HEK293 (cell line): ENCODE measurements around the gene HMSD.
A peak's percentile ranks its signal among the peaks of the same experiment; 100 is the strongest.

ENCODE experiments used
- CTCF ChIA-PET: fragments of 350-600 bp; formaldehyde crosslinking; extraction: SDS; loops from one replicate; lab custom pipeline; 2021; ENCODE audit warnings: antibody characterized with exemption; lab: Yijun Ruan, JAX
- POLR2A ChIA-PET: fragments of 300-600 bp; formaldehyde crosslinking; extraction: SDS; loops from one replicate; lab custom pipeline; 2020; ENCODE audit warnings: antibody characterized with exemption, inconsistent platforms; lab: Yijun Ruan, JAX
- H3K27ac ChIP-seq: fragments of 200-500 bp; sonication (Bioruptor generic); 2 replicates; pipeline ENCODE4 v1.5.1; 2014; ENCODE audit warnings: low read depth, low read length, control low read depth, inconsistent platforms; ENCODE audit errors: extremely low read depth
- H3K36me3 ChIP-seq, 2 experiments: fragments of 200-500 bp in 1 of 2; sonication (Bioruptor generic) in 1 of 2; 1 replicate in 1 of 2; 2 replicates in 1 of 2; pipeline ENCODE4 v1.5.1; 2014 to 2017; ENCODE audit warnings: inconsistent platforms in 2 of 2, low read length in 2 of 2; ENCODE audit not compliant: control insufficient read depth in 2 of 2, insufficient read depth in 1 of 2
- H3K4me1 ChIP-seq: fragments of 200-500 bp; sonication (Bioruptor generic); 2 replicates; pipeline ENCODE4 v1.5.1; 2014; ENCODE audit warnings: mild to moderate bottlenecking, low read length, inconsistent platforms; ENCODE audit not compliant: control insufficient read depth, insufficient read depth
- H3K4me3 ChIP-seq: 2 replicates; pipeline ENCODE4 v1.5.1; 2011; ENCODE audit warnings: low read depth, mild to moderate bottlenecking, control low read depth, low read length, moderate library complexity
- H3K9me3 ChIP-seq: fragments of 200-500 bp; sonication (Bioruptor generic); 2 replicates; pipeline ENCODE4 v1.5.1; 2014; ENCODE audit warnings: low read depth, low read length, inconsistent platforms; ENCODE audit not compliant: control insufficient read depth, insufficient read depth
- CTCF ChIP-seq: fragments of 450-650 bp; formaldehyde crosslinking; IDR thresholded peaks from 2 replicates; pipeline ENCODE4 v1.5.1; 2016; ENCODE audit warnings: missing biosample characterization, missing genetic modification characterization
- GLI4 ChIP-seq: fragments of 450-650 bp; formaldehyde crosslinking; IDR thresholded peaks from 2 replicates; pipeline ENCODE4 v1.5.1; 2016; ENCODE audit warnings: missing biosample characterization, missing genetic modification characterization
- GLIS2 ChIP-seq: fragments of 450-650 bp; formaldehyde crosslinking; IDR thresholded peaks from 2 replicates; pipeline ENCODE4 v1.5.1; 2016; ENCODE audit warnings: missing biosample characterization, missing genetic modification characterization
- PRDM10 ChIP-seq: fragments of 450-650 bp; formaldehyde crosslinking; IDR thresholded peaks from 2 replicates; pipeline ENCODE4 v1.5.1; 2016; ENCODE audit warnings: missing biosample characterization, missing genetic modification characterization
- SALL2 ChIP-seq: fragments of 450-650 bp; formaldehyde crosslinking; IDR thresholded peaks from 2 replicates; pipeline ENCODE4 v1.5.0; 2017; ENCODE audit warnings: missing biosample characterization, mild to moderate bottlenecking, missing genetic modification characterization, borderline replicate concordance
- SCRT2 ChIP-seq: fragments of 450-650 bp; formaldehyde crosslinking; IDR thresholded peaks from 2 replicates; pipeline ENCODE4 v1.5.1; 2016; ENCODE audit warnings: missing biosample characterization, missing genetic modification characterization
- SP7 ChIP-seq: fragments of 450-650 bp; formaldehyde crosslinking; IDR thresholded peaks from 2 replicates; pipeline ENCODE4 v1.5.1; 2016; ENCODE audit warnings: missing biosample characterization, missing genetic modification characterization
- YY1 ChIP-seq: fragments of 450-650 bp; formaldehyde crosslinking; IDR thresholded peaks from 2 replicates; pipeline ENCODE4 v1.5.1; 2018; ENCODE audit warnings: missing biosample characterization, missing genetic modification characterization
- ZBTB11 ChIP-seq: fragments of 450-650 bp; formaldehyde crosslinking; conservative IDR thresholded peaks from 2 replicates; pipeline ENCODE4 v1.5.1; 2016; ENCODE audit warnings: low read depth, missing biosample characterization, missing genetic modification characterization
- ZNF114 ChIP-seq: fragments of 450-650 bp; formaldehyde crosslinking; IDR thresholded peaks from 2 replicates; pipeline ENCODE4 v1.5.0; 2017; ENCODE audit warnings: missing biosample characterization, missing genetic modification characterization
- ZNF23 ChIP-seq: fragments of 450-650 bp; formaldehyde crosslinking; IDR thresholded peaks from 2 replicates; pipeline ENCODE4 v1.5.1; 2016; ENCODE audit warnings: missing biosample characterization, missing genetic modification characterization, borderline replicate concordance
- ZNF280C ChIP-seq: fragments of 450-650 bp; formaldehyde crosslinking; IDR thresholded peaks from 2 replicates; pipeline ENCODE4 v1.5.1; 2016; ENCODE audit warnings: missing biosample characterization, missing genetic modification characterization
- ZNF324 ChIP-seq: fragments of 450-650 bp; formaldehyde crosslinking; IDR thresholded peaks from 2 replicates; pipeline ENCODE4 v1.5.1; 2016; ENCODE audit warnings: missing biosample characterization, missing genetic modification characterization
- ZNF391 ChIP-seq: fragments of 450-650 bp; formaldehyde crosslinking; IDR thresholded peaks from 2 replicates; pipeline ENCODE4 v1.5.1; 2016; ENCODE audit warnings: low read depth, missing biosample characterization, missing genetic modification characterization, borderline replicate concordance
- ZNF404 ChIP-seq: fragments of 450-650 bp; formaldehyde crosslinking; IDR thresholded peaks from 2 replicates; pipeline ENCODE4 v1.5.1; 2017; ENCODE audit warnings: missing biosample characterization, missing genetic modification characterization
- ZNF416 ChIP-seq: fragments of 450-650 bp; formaldehyde crosslinking; IDR thresholded peaks from 2 replicates; pipeline ENCODE4 v1.5.1; 2016; ENCODE audit warnings: missing biosample characterization, missing genetic modification characterization
- ZNF561 ChIP-seq: fragments of 450-650 bp; IDR thresholded peaks from 2 replicates; pipeline ENCODE4 v1.5.1; 2018; ENCODE audit warnings: missing biosample characterization, missing genetic modification characterization, borderline replicate concordance
- ZNF596 ChIP-seq: fragments of 450-650 bp; IDR thresholded peaks from 2 replicates; pipeline ENCODE4 v1.5.0; 2018; ENCODE audit warnings: missing biosample characterization, mild to moderate bottlenecking, missing genetic modification characterization, moderate library complexity
- ZNF623 ChIP-seq: fragments of 450-650 bp; formaldehyde crosslinking; IDR thresholded peaks from 2 replicates; pipeline ENCODE4 v1.5.1; 2016; ENCODE audit warnings: missing biosample characterization, missing genetic modification characterization
- ZNF654 ChIP-seq: fragments of 450-650 bp; formaldehyde crosslinking; IDR thresholded peaks from 2 replicates; pipeline ENCODE4 v1.5.1; 2016; ENCODE audit warnings: low read depth, missing biosample characterization, missing genetic modification characterization
- ZNF768 ChIP-seq: fragments of 450-650 bp; formaldehyde crosslinking; IDR thresholded peaks from 2 replicates; pipeline ENCODE4 v1.5.1; 2018; ENCODE audit warnings: missing biosample characterization, mild to moderate bottlenecking, missing genetic modification characterization
- ZXDB ChIP-seq: fragments of 450-650 bp; formaldehyde crosslinking; IDR thresholded peaks from 2 replicates; pipeline ENCODE4 v1.5.1; 2016; ENCODE audit warnings: missing biosample characterization, missing genetic modification characterization

Gene HMSD

GRCh38 chr18:63930773-63931354 lies 18.2 kb upstream of the HMSD start:
- ChIA-PET POLR2A (no interaction called here), CTCF (interaction anchor here (0.5 to 1.0 kb wide), 3 partner anchors 20 to 914 kb away, joined by 3 to 7 read pairs (median 5); no protein-coding TSS in a partner anchor)
- Histone ChIP-seq H3K9me3 (no peaks in the 10 kb centered on the region), H3K4me3 (no peak overlapping the region), H3K36me3 (no peaks in the 10 kb centered on the region), H3K4me1 (no peaks in the 10 kb centered on the region), H3K27ac (no peak overlapping the region)
- TF ChIP-seq ZNF404 (tag by site-specific recombination), result no peak
- no peak for TF ChIP-seq SALL2
- no peak for TF ChIP-seq SCRT2 (tag by site-specific recombination)
- no peak for TF ChIP-seq ZNF114 (tag by site-specific recombination)
- TF ChIP-seq YY1 (tag by site-specific recombination), result no peak
- TF ChIP-seq ZNF623 (tag by site-specific recombination), result no peak
- TF ChIP-seq ZNF391, result no peak
- TF ChIP-seq ZNF280C, result no peak
- no peak for TF ChIP-seq ZNF324 (tag by site-specific recombination)
- no peak for TF ChIP-seq ZNF416 (tag by site-specific recombination)
- no peak for TF ChIP-seq ZNF561
- TF ChIP-seq ZNF768, result no peak

GRCh38 chr18:63936156-63936931 lies 12.8 kb upstream of the HMSD start:
- peak overlapping the region; percentile 35 for H3K4me3 ChIP-seq
- H3K9me3 ChIP-seq, result no peaks in the 10 kb centered on the region
- ChIA-PET CTCF (interaction anchor here (0.5 to 3.1 kb wide), 43 partner anchors 9 to 872 kb away, joined by 3 to 20 read pairs (median 4); partner anchors contain the start of genes HMSD and SERPINB10), POLR2A (interaction anchor here (1.2 kb wide), 1 partner anchor 34 kb away, joined by 3 read pairs; no protein-coding TSS in a partner anchor)
- H3K36me3 ChIP-seq, result no peaks in the 10 kb centered on the region
- no peak overlapping the region for H3K27ac ChIP-seq
- no peaks in the 10 kb centered on the region for H3K4me1 ChIP-seq
- TF ChIP-seq PRDM10 (tag by site-specific recombination), result 0 out of 2 replicates have a peak, but pooled peaks have one; percentile 14
- no peak for TF ChIP-seq GLI4 (tag by site-specific recombination)
- peak; percentile 40; the same call in 1 of the 2 replicates for TF ChIP-seq GLIS2 (tag by site-specific recombination)
- TF ChIP-seq ZNF23, result no peak
- TF ChIP-seq SP7, result 0 out of 2 replicates have a peak, but pooled peaks have one; percentile 12
- peak; percentile 68; the same call in 1 of the 2 replicates for TF ChIP-seq CTCF (tag by site-specific recombination)
- TF ChIP-seq ZXDB, result 0 out of 2 replicates have a peak, but pooled peaks have one; percentile 16
- TF ChIP-seq ZBTB11 (tag by site-specific recombination), result peak; percentile 26; the same call in 1 of the 2 replicates
- TF ChIP-seq ZNF654, result peak; percentile 45
- no peak for TF ChIP-seq ZNF596 (tag by site-specific recombination)
